H9 (cell line): ENCODE measurements around the gene NKAPL. TPM values are rescaled to one million over a fixed set of nuclear protein-coding genes. Genes with fewer than 3 reads are reported as not detected.

ENCODE experiments used
- DNase-seq: peaks from one replicate; pipeline ENCODE4 v3.0.0-alpha.2; 2017
- H2AFZ ChIP-seq: one replicate; pipeline ENCODE4 v1.6.1; 2013; ENCODE audit warnings: mild to moderate bottlenecking, low read length, control low read depth, moderate library complexity
- H2AK5ac ChIP-seq: 2 replicates; pipeline ENCODE4 v1.6.1; 2013; ENCODE audit warnings: low read length, control low read depth, mixed read lengths; ENCODE audit not compliant: insufficient read length
- H2BK120ac ChIP-seq: one replicate; pipeline ENCODE4 v1.6.1; 2013; ENCODE audit warnings: low read depth, mild to moderate bottlenecking, low read length, control low read depth, inconsistent platforms; ENCODE audit not compliant: poor library complexity, severe bottlenecking
- H2BK12ac ChIP-seq: 2 replicates; pipeline ENCODE4 v1.6.1; 2013; ENCODE audit warnings: low read length, control low read depth, mixed read lengths, low read depth; ENCODE audit not compliant: insufficient read length
- H2BK15ac ChIP-seq: 2 replicates; pipeline ENCODE4 v1.6.1; 2013; ENCODE audit warnings: low read depth, low read length, control low read depth
- H2BK20ac ChIP-seq: one replicate; pipeline ENCODE4 v1.6.1; 2013; ENCODE audit warnings: low read depth, mild to moderate bottlenecking, low read length, control low read depth, inconsistent platforms; ENCODE audit not compliant: poor library complexity, severe bottlenecking
- H2BK5ac ChIP-seq: 2 replicates; pipeline ENCODE4 v1.6.1; 2013; ENCODE audit warnings: low read length, control low read depth, mixed read lengths; ENCODE audit not compliant: insufficient read length
- H3K14ac ChIP-seq: 2 replicates; pipeline ENCODE4 v1.6.1; 2013; ENCODE audit warnings: low read length, control low read depth; ENCODE audit not compliant: insufficient read depth
- H3K18ac ChIP-seq: 2 replicates; pipeline ENCODE4 v1.6.1; 2013; ENCODE audit warnings: low read depth, mild to moderate bottlenecking, mixed read lengths, low read length, control low read depth; ENCODE audit not compliant: insufficient read length
- H3K23ac ChIP-seq: 2 replicates; pipeline ENCODE4 v1.6.1; 2013; ENCODE audit warnings: low read length, control low read depth, mixed read lengths, low read depth; ENCODE audit not compliant: insufficient read length
- H3K23me2 ChIP-seq: 2 replicates; pipeline ENCODE4 v1.6.1; 2013; ENCODE audit warnings: low read depth, mild to moderate bottlenecking, mixed read lengths, low read length, control low read depth; ENCODE audit not compliant: insufficient read length, poor library complexity, severe bottlenecking
- H3K27ac ChIP-seq: 2 replicates; pipeline ENCODE4 v1.5.1; 2013; ENCODE audit warnings: low read length, control low read depth, mixed read lengths, low read depth; ENCODE audit not compliant: insufficient read length
- H3K27me3 ChIP-seq: 2 replicates; pipeline ENCODE4 v1.6.1; 2013; ENCODE audit warnings: low read length, control low read depth, inconsistent platforms; ENCODE audit not compliant: insufficient read depth
- H3K4ac ChIP-seq: 2 replicates; pipeline ENCODE4 v1.6.1; 2013; ENCODE audit warnings: low read depth, mild to moderate bottlenecking, control low read depth, inconsistent platforms, low read length, moderate library complexity
- H3K4me1 ChIP-seq: 2 replicates; pipeline ENCODE4 v1.6.1; 2013; ENCODE audit warnings: low read length, control low read depth, inconsistent platforms; ENCODE audit not compliant: insufficient read depth
- H3K4me2 ChIP-seq: 2 replicates; pipeline ENCODE4 v1.6.1; 2013; ENCODE audit warnings: low read length, control low read depth, mixed read lengths; ENCODE audit not compliant: insufficient read length, insufficient read depth
- H3K56ac ChIP-seq: 2 replicates; pipeline ENCODE4 v1.6.1; 2013; ENCODE audit warnings: low read depth, mild to moderate bottlenecking, mixed read lengths, low read length, control low read depth; ENCODE audit not compliant: insufficient read length
- H3K79me1 ChIP-seq: 2 replicates; pipeline ENCODE4 v1.6.1; 2013; ENCODE audit warnings: low read depth, mild to moderate bottlenecking, moderate library complexity, low read length, control low read depth, inconsistent platforms; ENCODE audit not compliant: insufficient read depth, poor library complexity, severe bottlenecking
- H3K79me2 ChIP-seq: 2 replicates; pipeline ENCODE4 v1.6.1; 2013; ENCODE audit warnings: low read length, control low read depth, inconsistent platforms; ENCODE audit not compliant: insufficient read depth
- H3K9ac ChIP-seq: 2 replicates; pipeline ENCODE4 v1.6.1; 2013; ENCODE audit warnings: low read length, control low read depth, mixed read lengths; ENCODE audit not compliant: insufficient read length; ENCODE audit errors: extremely low read depth
- H3K9me3 ChIP-seq: one replicate; pipeline ENCODE4 v1.6.1; 2013; ENCODE audit warnings: low read depth, low read length, inconsistent platforms; ENCODE audit not compliant: control insufficient read depth
- H3T11ph ChIP-seq: one replicate; pipeline ENCODE4 v1.6.1; 2013; ENCODE audit warnings: mild to moderate bottlenecking, low read length, control low read depth, inconsistent platforms
- H4K20me1 ChIP-seq: one replicate; pipeline ENCODE4 v1.6.1; 2013; ENCODE audit not compliant: control insufficient read depth, insufficient read length, insufficient read depth
- H4K5ac ChIP-seq: 2 replicates; pipeline ENCODE4 v1.6.1; 2013; ENCODE audit warnings: low read depth, mild to moderate bottlenecking, mixed read lengths, low read length, control low read depth; ENCODE audit not compliant: insufficient read length
- H4K8ac ChIP-seq: replicated peaks from 2 replicates; pipeline ENCODE4 v1.6.1; 2013; ENCODE audit warnings: low read length, control low read depth, mixed read lengths, low read depth; ENCODE audit not compliant: insufficient read length
- H4K91ac ChIP-seq: 2 replicates; pipeline ENCODE4 v1.6.1; 2013; ENCODE audit warnings: low read depth, mild to moderate bottlenecking, moderate library complexity, mixed read lengths, low read length, control low read depth; ENCODE audit not compliant: insufficient read length
- H3K27ac Mint-ChIP-seq, 3 experiments: 2 replicates in 2 of 3; 3 replicates in 1 of 3; pipeline ENCODE4 v1.8.0; 2020 to 2021; ENCODE audit warnings: mixed read lengths in 3 of 3, mild to moderate bottlenecking in 1 of 3, moderate library complexity in 1 of 3
- H3K27me3 Mint-ChIP-seq: 2 replicates; pipeline ENCODE4 v1.8.0; 2021; ENCODE audit warnings: low read depth, mild to moderate bottlenecking, moderate library complexity, mixed read lengths
- H3K36me3 Mint-ChIP-seq, 3 experiments: 2 replicates in 2 of 3; 3 replicates in 1 of 3; pipeline ENCODE4 v1.8.0; 2020 to 2021; ENCODE audit warnings: low read depth in 3 of 3, mixed read lengths in 3 of 3; ENCODE audit not compliant: insufficient read depth in 1 of 3
- H3K4me1 Mint-ChIP-seq, 2 experiments: 2 replicates each; pipeline ENCODE4 v1.8.0; 2020; ENCODE audit warnings: mixed read lengths in 2 of 2
- H3K4me3 Mint-ChIP-seq, 2 experiments: 2 replicates in 1 of 2; 3 replicates in 1 of 2; pipeline ENCODE4 v1.8.0; 2020 to 2021; ENCODE audit warnings: mild to moderate bottlenecking in 2 of 2, mixed read lengths in 2 of 2, moderate library complexity in 1 of 2
- H3K9me3 Mint-ChIP-seq, 2 experiments: 2 replicates in 1 of 2; 3 replicates in 1 of 2; pipeline ENCODE4 v1.8.0; 2020; ENCODE audit warnings: mild to moderate bottlenecking in 2 of 2, mixed read lengths in 2 of 2, moderate library complexity in 1 of 2
- CTCF ChIP-seq: fragments of 200-600 bp; sonication (generic); conservative IDR thresholded peaks from 3 replicates; pipeline ENCODE4 v1.8.0; 2021; ENCODE audit warnings: antibody characterized with exemption, mild to moderate bottlenecking
- WGBS: extraction: QIAGEN DNeasy Blood & Tissue Kit; methylation state at CpG from one replicate; pipeline ENCODE4 v1.1.7; 2013; ENCODE audit warnings: missing lambda C conversion rate, low lambda C conversion rate, mixed read lengths; ENCODE audit not compliant: insufficient read length; ENCODE audit errors: extremely low coverage; 5-methylcytosine and 5-hydroxymethylcytosine counted together
- total RNA-seq: library from RNA; stranded (reverse); gene quantifications from 2 replicates; pipeline ENCODE4 v1.2.1, GENCODE V29; 2021

Gene NKAPL
- total RNA-seq, 1 experiment from 2014 or later: not detected

- no peak for TF ChIP-seq CTCF
- Histone ChIP-seq H3K79me1 (no peaks in the 10 kb centered on the region), H2BK20ac (no peak overlapping the region), H2BK120ac (no peak overlapping the region), H3T11ph (no peak overlapping the region), H3K4me2 (no peak overlapping the region), H3K27me3 (no peaks in the 10 kb centered on the region; the same call in 1 of the 2 replicates), H2BK15ac (no peak overlapping the region), H3K14ac (no peak overlapping the region), H2BK12ac (no peak overlapping the region), H4K20me1 (no peaks in the 10 kb centered on the region), H2AFZ (no peak overlapping the region), H3K4me1 (no peaks in the 10 kb centered on the region), H3K23me2 (no peaks in the 10 kb centered on the region), H4K91ac (no peak overlapping the region), H3K56ac (no peak overlapping the region), H4K8ac (no peak overlapping the region), H3K9me3 (no peaks in the 10 kb centered on the region), H3K18ac (no peak overlapping the region), H3K4ac (no peak overlapping the region), H2AK5ac (no peak overlapping the region), H3K9ac (no peak overlapping the region), H2BK5ac (no peak overlapping the region), H3K79me2 (no peaks in the 10 kb centered on the region), H3K23ac (no peak overlapping the region), H4K5ac (no peak overlapping the region), H3K27ac (no peak overlapping the region)
- no peaks in the 10 kb centered on the region for H3K9me3 Mint-ChIP-seq
- peaks cover 0 to 2% of the 10 kb centered on the region in 2 experiments; a peak in 1 of 4 replicates for H3K4me1 Mint-ChIP-seq
- no peaks in the 10 kb centered on the region for H3K27me3 Mint-ChIP-seq
- H3K27ac Mint-ChIP-seq: no peak overlapping the region
- no peak overlapping the region for H3K4me3 Mint-ChIP-seq
- no CpG with 5 or more reads among the region's 6 CpGs for WGBS
- peaks cover 11 to 50% (median 39%) of the 10 kb centered on the region in 3 experiments; a peak in 6 of 7 replicates for H3K36me3 Mint-ChIP-seq
- no peak for DNase-seq
Measured at GRCh38 chr6:28245206-28245941, 13.7 kb upstream of the NKAPL start.
